Activated CD4-positive, alpha-beta T cell treated with anti-CD3 and anti-CD28 coated beads, Interleukin-2, amount 50 U/mL, for 4 hours (primary cell): Measurements from ENCODE around the gene GSK3A.

Experiments
- DNase-seq, 2 experiments: peaks; one replicate each; pipeline ENCODE4 v3.0.0-alpha.2; 2020

Gene GSK3A

GRCh38 chr19:42280815-42281145, 38.4 kb upstream of the GSK3A start:
- no peak for DNase-seq

DNA sequence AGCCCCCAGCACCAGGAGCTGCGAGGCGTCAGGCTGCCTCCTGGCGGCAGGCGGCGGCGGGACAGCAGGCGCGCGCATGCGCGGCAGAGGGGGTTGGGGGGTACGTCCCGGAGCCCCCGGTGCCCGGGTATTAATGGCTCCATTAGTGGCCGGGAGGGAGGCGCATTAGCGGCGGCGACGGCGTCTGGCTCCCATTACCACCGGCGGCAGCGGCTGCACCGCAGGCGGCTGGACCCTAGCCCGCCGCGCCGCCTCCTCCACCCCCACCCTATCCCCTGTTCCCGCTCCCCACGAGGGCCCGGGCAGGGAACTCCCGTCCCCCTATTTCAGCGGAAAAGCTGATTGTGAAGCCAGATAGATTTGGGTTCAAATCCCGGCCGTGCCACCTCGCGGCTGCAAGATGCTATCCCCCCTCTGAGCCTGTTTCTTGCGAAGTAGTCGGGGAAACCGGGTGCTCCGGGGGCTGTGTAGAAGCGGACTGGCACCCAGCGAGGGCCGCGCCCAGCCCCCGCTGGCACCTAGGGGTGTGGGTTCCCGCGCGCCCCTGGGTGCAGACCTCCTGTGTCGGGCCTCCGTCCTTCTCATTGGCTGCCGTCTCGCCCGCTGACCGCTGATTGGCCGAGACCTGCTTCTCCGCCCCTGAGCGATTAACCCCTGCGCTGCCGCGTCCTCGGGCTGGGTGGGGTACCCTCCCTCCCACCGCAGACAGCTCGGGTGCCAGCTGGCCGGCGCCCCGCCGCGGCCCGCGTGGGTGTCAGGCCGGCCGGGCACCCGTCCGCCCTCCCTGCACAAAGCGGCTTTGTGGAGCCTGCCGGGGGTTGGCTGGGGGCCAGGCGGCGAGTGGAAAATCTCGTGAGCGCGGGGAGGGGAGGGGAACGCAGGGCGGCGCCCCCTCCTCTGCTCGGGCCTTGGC, 37.8 kb upstream of the GSK3A start:
- peak; percentile 74 to 76 for DNase-seq

GRCh38 chr19:42279155-42279901, 36.9 kb upstream of the GSK3A start:
- no peak for DNase-seq

- DNase-seq, result no peak
Observed at GRCh38 chr19:42278452-42279154, 36.2 kb upstream of the GSK3A start.

- DNase-seq, result no peak
Observed at GRCh38 chr19:42277821-42278451, 35.5 kb upstream of the GSK3A start.

DNA sequence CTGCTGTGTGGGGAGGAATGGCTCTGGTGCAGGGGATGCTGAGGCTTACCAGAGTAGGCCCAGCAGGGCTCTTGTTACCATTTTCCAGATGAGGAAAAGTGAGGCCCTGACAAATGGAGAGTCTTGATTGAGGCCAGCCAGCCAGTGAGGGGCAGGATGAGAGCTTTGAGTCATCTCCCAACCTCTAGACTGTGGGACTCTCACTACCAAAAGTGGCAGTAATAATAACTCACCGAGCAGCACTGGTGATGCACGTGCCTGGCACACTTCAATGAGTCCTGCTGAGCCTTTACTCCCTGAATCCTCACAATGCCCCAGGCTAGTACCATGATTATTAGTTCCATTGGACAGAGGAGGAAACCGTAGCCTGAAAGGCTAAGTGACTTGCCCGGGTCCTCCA, 34.4 kb upstream of the GSK3A start:
- DNase-seq, result no peak

- DNase-seq, result no peak
Observed at GRCh38 chr19:42276284-42276683, 33.9 kb upstream of the GSK3A start.

DNA sequence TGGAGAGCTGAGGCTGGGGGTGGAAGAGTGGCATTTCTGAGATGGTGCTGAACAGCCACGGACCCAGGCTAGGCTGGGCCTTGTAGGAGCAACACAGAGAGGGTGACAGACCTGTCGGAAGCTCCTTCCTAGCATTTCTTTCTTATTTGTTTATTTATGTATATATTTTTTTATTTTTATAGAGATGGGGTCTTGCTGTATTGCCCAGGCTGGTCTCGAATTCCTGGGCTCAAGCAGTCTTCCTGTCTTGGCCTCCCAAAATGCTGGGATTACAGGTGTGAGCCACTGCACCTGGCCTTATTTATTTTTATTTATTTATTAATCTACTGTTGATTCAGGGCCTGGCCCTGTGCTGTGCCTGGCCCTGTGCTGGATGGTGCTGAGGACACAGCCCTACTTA, 33.1 kb upstream of the GSK3A start:
- DNase-seq, result no peak

DNA sequence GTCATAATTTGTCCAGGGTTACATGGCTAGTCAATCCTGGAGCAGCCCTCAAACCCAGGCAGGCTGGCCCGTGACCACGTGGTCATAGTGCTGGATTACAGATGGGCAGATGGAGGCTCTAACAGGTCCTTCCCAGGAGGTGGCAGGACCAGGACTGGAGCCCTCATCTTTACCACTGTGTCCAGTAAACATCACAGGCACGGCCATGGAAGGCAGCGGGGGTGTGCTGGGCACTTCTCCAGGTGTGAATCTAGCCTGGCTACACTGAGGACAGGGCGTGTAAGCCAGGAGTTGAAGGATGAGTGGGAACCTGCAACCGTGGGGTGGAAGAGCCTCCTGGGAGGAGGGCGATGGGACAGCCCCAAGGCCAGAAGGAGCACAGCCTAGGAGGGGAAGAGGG, 32.7 kb upstream of the GSK3A start:
- no peak for DNase-seq

GRCh38 chr19:42274065-42274682, 31.8 kb upstream of the GSK3A start:
- no peak for DNase-seq

- no peak for DNase-seq
Observed at GRCh38 chr19:42273407-42274064, 31.1 kb upstream of the GSK3A start.

GRCh38 chr19:42272989-42273406, 30.6 kb upstream of the GSK3A start:
- no peak for DNase-seq

- no peak for DNase-seq
Observed at GRCh38 chr19:42272535-42272897, 30.1 kb upstream of the GSK3A start.

DNA sequence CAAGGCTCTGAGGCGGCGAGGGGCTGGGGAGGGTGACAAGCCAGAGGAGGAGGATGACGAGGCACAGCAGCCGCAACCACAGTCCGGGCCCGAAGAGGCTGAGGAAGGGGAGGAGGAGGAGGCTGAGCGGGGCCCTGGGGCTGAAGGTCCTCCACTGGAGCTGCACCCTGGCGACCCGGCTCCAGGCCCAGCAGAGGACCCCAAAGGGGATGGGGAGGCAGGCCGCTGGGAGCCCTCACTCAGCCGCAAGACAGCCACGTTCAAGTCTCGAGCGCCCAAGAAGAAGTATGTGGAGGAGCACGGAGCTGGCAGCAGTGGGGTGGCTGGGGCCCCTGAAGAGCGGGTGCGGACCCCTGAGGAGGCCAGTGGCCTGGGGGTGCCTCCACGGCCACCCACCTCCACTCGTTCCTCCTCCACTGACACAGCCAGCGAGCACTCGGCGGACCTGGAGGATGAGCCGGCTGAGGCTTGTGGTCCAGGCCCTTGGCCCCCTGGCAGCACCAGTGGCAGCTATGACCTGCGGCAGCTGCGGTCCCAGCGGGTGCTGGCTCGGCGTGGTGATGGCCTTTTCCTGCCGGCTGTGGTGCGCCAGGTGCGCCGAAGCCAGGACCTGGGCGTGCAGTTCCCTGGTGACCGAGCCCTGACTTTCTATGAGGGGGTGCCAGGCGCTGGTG, 29.6 kb upstream of the GSK3A start:
- no peak for DNase-seq

DNA sequence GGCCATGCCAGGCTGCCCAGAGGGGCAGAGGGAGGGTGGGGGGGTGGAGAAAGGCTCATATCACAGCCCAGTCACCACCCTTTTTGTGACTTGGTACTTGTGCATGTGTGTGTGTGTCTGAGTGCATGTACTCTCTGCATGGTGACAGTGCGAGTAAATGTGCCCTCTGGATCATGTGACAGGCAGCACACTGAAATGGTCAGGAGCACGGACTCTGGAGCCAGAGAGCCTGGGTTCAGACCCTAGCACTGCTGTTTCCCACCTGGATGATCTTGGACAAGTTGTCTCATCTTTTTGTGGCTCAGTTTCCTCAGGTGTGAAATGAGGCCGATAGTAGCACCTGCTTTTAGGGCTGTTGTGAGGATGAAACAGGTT, 28.6 kb upstream of the GSK3A start:
- DNase-seq, result no peak

GRCh38 chr19:42270346-42271044, 28.1 kb upstream of the GSK3A start:
- peak; percentile 36 to 37 for DNase-seq

GRCh38 chr19:42269478-42270345, 27.3 kb upstream of the GSK3A start:
- no peak for DNase-seq

- DNase-seq, result peak; percentile 99
Observed at GRCh38 chr19:42268704-42269477, 26.5 kb upstream of the GSK3A start, which contains the start of gene CIC. Gene CIC (plus strand): TSS chr19:42269252. CDS start chr19:42271784, 2,532 bp downstream.

DNA sequence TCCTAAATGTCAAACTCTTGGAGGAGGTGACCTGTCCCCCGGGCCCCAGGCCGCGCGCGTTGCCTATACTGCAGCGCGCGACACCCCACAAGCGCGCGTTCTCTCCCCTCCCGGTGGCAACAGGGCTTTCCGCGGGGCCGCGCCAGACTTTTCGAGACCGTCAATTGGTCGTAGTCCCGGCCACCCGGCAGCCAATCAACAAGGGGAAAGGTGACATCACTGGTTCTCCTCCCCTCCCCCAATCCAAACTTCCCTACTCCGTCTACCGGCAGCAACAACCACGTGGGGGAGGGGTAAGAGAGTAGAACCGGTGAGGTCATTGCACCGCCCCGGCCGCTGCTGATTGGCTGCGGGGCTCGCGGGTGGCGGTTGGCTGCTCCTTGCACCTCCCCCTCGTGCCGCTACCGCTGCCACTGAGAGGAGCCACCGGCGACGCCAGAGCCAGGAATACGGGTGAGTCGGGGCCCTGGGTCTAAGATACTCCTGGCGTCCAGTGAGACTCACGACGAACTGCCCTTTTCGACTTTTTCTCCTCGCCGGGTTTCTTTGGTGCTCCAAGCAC, 25.8 kb upstream of the GSK3A start:
- DNase-seq, result peak; percentile 98
